Measurements from ENCODE around the gene NBAS.
"Not testable (repeated sequence)": the region's sequence is repeated elsewhere in the genome, so short reads cannot be mapped to it uniquely, and the experiment has no call there.

Gene NBAS

DNA sequence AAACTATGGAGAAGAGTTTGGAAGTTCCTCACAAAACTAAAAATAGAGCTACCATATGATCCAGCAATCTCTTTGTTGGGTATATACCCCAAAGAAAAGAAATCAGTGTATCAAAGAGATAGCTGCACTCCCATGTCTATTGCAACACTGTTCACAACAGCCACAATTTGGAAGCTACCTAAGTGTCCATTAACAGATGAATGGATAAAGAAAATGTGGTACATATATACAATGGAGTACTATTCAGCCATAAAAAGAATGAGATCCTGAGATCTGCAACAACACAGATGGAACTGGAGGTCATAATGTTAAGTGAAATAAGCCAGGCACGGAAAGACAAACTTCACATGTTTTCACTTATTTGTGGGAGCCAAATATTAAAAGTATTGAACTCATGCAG lies 350.6 kb downstream of the NBAS start:
- H3K4me2 ChIP-seq (ENCODE audit: low read length, poor library complexity, severe bottlenecking); H3K4me1 ChIP-seq (ENCODE audit: control insufficient read depth, insufficient read depth, low read depth, low read length); H2BK5ac ChIP-seq (ENCODE audit: low read depth, low read length, poor library complexity, severe bottlenecking); DNase-seq; H3K9me3 ChIP-seq (ENCODE audit: control insufficient read depth, low read length); H3K4me3 ChIP-seq (ENCODE audit: insufficient read depth in 1 of 2, low read depth in 1 of 2, low read length in 2 of 2); H3K27ac ChIP-seq (ENCODE audit: low read length, poor library complexity, severe bottlenecking); H2AFZ ChIP-seq (ENCODE audit: low read depth, low read length); H3K79me1 ChIP-seq (replicated peaks; ENCODE audit: low read length, poor library complexity, severe bottlenecking); H3K18ac ChIP-seq (ENCODE audit: low read depth in 1 of 2, low read length in 2 of 2); H3K27me3 ChIP-seq (ENCODE audit: control insufficient read depth in 1 of 2, insufficient read depth in 1 of 2, low read length in 2 of 2); H4K91ac ChIP-seq (ENCODE audit: low read length); H2BK120ac ChIP-seq (ENCODE audit: low read depth, low read length); H2BK12ac ChIP-seq (ENCODE audit: low read length in 2 of 2); H3K14ac ChIP-seq (ENCODE audit: low read length in 2 of 2); H2AK5ac ChIP-seq (ENCODE audit: low read length, severe bottlenecking); H2BK15ac ChIP-seq (ENCODE audit: low read depth, poor library complexity, severe bottlenecking); H3K23ac ChIP-seq (ENCODE audit: low read length in 2 of 2); H3K4ac ChIP-seq (ENCODE audit: low read depth in 1 of 2, low read length in 2 of 2); H4K8ac ChIP-seq (ENCODE audit: low read length); H3K9ac ChIP-seq (ENCODE audit: low read length): not testable (repeated sequence)
- WGBS: 95% methylated on average over 1 of the region's 1 CpG
- peaks cover 13 to 41% of the 10 kb centered on the region in 2 experiments for H3K36me3 ChIP-seq (ENCODE audit: control insufficient read depth in 1 of 2, insufficient read depth in 2 of 2, low read depth in 1 of 2, low read length in 2 of 2)

DNA sequence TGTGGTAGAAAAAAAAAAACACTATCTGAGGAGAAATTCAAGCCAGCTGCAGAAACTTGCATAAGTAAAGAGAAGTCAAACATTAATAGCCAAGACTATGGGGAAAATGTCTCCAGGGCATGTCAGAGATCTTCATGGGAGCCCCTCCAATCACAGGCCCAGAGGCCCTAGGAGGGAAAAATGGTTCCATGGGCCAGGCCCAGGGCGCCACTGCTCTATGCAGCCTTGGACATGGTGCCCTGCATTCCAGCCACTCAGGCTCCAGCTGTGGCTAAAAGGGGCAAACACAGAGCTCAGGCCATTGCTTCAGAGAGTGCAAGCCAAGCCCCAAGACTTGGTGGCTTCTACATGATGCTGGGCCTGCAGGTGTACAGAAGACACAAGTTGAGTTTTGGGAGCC lies 354.7 kb downstream of the NBAS start:
- Histone ChIP-seq H2BK5ac (ENCODE audit: low read depth, low read length, poor library complexity, severe bottlenecking) (no peak overlapping the region), H3K4ac (ENCODE audit: low read depth in 1 of 2, low read length in 2 of 2) (no peak overlapping the region), H3K14ac (ENCODE audit: low read length in 2 of 2) (no peak overlapping the region), H2BK120ac (ENCODE audit: low read depth, low read length) (no peak overlapping the region), H3K4me1 (ENCODE audit: control insufficient read depth, insufficient read depth, low read depth, low read length) (peaks cover 4% of the 10 kb centered on the region), H3K36me3 (ENCODE audit: control insufficient read depth in 1 of 2, insufficient read depth in 2 of 2, low read depth in 1 of 2, low read length in 2 of 2) (peaks cover 7 to 10% of the 10 kb centered on the region in 2 experiments), H2BK15ac (ENCODE audit: low read depth, poor library complexity, severe bottlenecking) (no peak overlapping the region), H3K23ac (ENCODE audit: low read length in 2 of 2) (no peak overlapping the region), H3K9ac (ENCODE audit: low read length) (no peak overlapping the region), H2AK5ac (ENCODE audit: low read length, severe bottlenecking) (no peak overlapping the region), H2BK12ac (ENCODE audit: low read length in 2 of 2) (no peak overlapping the region), H3K4me2 (ENCODE audit: low read length, poor library complexity, severe bottlenecking) (no peak overlapping the region), H4K8ac (ENCODE audit: low read length) (no peak overlapping the region), H3K27me3 (ENCODE audit: control insufficient read depth in 1 of 2, insufficient read depth in 1 of 2, low read length in 2 of 2) (no peaks in the 10 kb centered on the region), H3K18ac (ENCODE audit: low read depth in 1 of 2, low read length in 2 of 2) (no peak overlapping the region), H3K4me3 (ENCODE audit: insufficient read depth in 1 of 2, low read depth in 1 of 2, low read length in 2 of 2) (no peak overlapping the region), H3K79me1 (replicated peaks; ENCODE audit: low read length, poor library complexity, severe bottlenecking) (peaks cover 2% of the 10 kb centered on the region), H2AFZ (ENCODE audit: low read depth, low read length) (no peak overlapping the region), H3K9me3 (ENCODE audit: control insufficient read depth, low read length) (no peaks in the 10 kb centered on the region), H3K27ac (ENCODE audit: low read length, poor library complexity, severe bottlenecking) (peak overlapping the region; percentile 32), H4K91ac (ENCODE audit: low read length) (no peak overlapping the region)
- no peak for DNase-seq
- 88% methylated on average over 1 of the region's 1 CpG for WGBS

DNA sequence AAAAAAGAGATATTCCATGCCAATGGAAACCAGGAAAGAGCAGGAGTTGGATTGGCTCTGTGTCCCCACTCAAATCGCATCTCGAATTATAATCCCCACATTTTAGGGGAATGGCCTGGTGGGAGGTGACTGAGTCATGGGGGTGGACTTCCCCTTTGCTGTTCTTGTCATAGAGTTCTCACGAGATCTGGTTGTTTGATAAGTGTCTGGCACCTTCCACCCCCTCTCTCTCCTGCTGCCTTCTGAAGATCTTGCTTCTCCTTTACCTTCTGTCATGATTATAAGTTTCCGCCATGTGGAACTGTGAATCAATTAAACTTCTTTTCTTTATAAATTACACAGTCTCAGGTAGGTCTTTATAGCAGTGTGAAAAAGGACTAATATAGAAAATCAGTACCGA lies 355.6 kb downstream of the NBAS start:
- no peak for DNase-seq
- H3K18ac ChIP-seq (ENCODE audit: low read depth in 1 of 2, low read length in 2 of 2): no peak overlapping the region
- H3K9ac ChIP-seq (ENCODE audit: low read length): no peak overlapping the region
- no peak overlapping the region for H3K23ac ChIP-seq (ENCODE audit: low read length in 2 of 2)
- H3K79me1 ChIP-seq (replicated peaks; ENCODE audit: low read length, poor library complexity, severe bottlenecking): peaks cover 2% of the 10 kb centered on the region
- H4K91ac ChIP-seq (ENCODE audit: low read length): no peak overlapping the region
- H3K36me3 ChIP-seq (ENCODE audit: control insufficient read depth in 1 of 2, insufficient read depth in 2 of 2, low read depth in 1 of 2, low read length in 2 of 2): peaks cover 7% of the 10 kb centered on the region in 2 experiments
- no peak overlapping the region for H3K4ac ChIP-seq (ENCODE audit: low read depth in 1 of 2, low read length in 2 of 2)
- WGBS: 92% methylated on average over 3 of the region's 5 CpGs
- no peak overlapping the region for H4K8ac ChIP-seq (ENCODE audit: low read length)
- H2AFZ ChIP-seq (ENCODE audit: low read depth, low read length): no peak overlapping the region
- H2BK15ac ChIP-seq (ENCODE audit: low read depth, poor library complexity, severe bottlenecking): no peak overlapping the region
- H3K4me2 ChIP-seq (ENCODE audit: low read length, poor library complexity, severe bottlenecking): no peak overlapping the region
- H3K4me3 ChIP-seq (ENCODE audit: insufficient read depth in 1 of 2, low read depth in 1 of 2, low read length in 2 of 2): no peak overlapping the region
- H2BK5ac ChIP-seq (ENCODE audit: low read depth, low read length, poor library complexity, severe bottlenecking): no peak overlapping the region
- H3K14ac ChIP-seq (ENCODE audit: low read length in 2 of 2): no peak overlapping the region
- no peaks in the 10 kb centered on the region for H3K27me3 ChIP-seq (ENCODE audit: control insufficient read depth in 1 of 2, insufficient read depth in 1 of 2, low read length in 2 of 2)
- H2AK5ac ChIP-seq (ENCODE audit: low read length, severe bottlenecking): no peak overlapping the region
- H3K27ac ChIP-seq (ENCODE audit: low read length, poor library complexity, severe bottlenecking): no peak overlapping the region
- H3K9me3 ChIP-seq (ENCODE audit: control insufficient read depth, low read length): no peaks in the 10 kb centered on the region
- no peak overlapping the region for H2BK12ac ChIP-seq (ENCODE audit: low read length in 2 of 2)
- no peak overlapping the region for H2BK120ac ChIP-seq (ENCODE audit: low read depth, low read length)
- H3K4me1 ChIP-seq (ENCODE audit: control insufficient read depth, insufficient read depth, low read depth, low read length): peaks cover 4% of the 10 kb centered on the region

DNA sequence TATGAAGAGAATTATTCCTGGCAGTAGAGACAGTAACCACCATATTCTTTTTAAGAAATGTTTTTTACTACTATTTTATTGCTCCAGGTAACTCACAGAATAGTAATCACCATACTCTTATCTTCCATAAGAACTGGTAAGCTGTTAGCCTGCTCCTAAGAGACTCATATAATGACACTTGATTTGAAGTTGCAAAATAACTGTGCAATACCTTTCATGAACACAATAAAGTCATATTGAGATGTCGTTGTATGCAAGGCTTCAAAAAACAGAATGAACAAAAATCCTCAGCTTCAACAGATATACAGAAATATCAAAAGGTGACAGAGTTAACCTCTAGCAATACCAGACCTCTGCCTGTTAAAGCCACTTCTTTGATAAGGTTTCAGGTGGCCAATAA lies 360.1 kb downstream of the NBAS start:
- Histone ChIP-seq H2AFZ (ENCODE audit: low read depth, low read length) (no peak overlapping the region), H3K4me1 (ENCODE audit: control insufficient read depth, insufficient read depth, low read depth, low read length) (peaks cover 2% of the 10 kb centered on the region), H2BK5ac (ENCODE audit: low read depth, low read length, poor library complexity, severe bottlenecking) (no peak overlapping the region), H3K36me3 (ENCODE audit: control insufficient read depth in 1 of 2, insufficient read depth in 2 of 2, low read depth in 1 of 2, low read length in 2 of 2) (peaks cover 0 to 13% of the 10 kb centered on the region in 2 experiments), H2AK5ac (ENCODE audit: low read length, severe bottlenecking) (no peak overlapping the region), H2BK120ac (ENCODE audit: low read depth, low read length) (no peak overlapping the region), H3K79me1 (replicated peaks; ENCODE audit: low read length, poor library complexity, severe bottlenecking) (peaks cover 4% of the 10 kb centered on the region), H3K18ac (ENCODE audit: low read depth in 1 of 2, low read length in 2 of 2) (no peak overlapping the region), H3K9me3 (ENCODE audit: control insufficient read depth, low read length) (no peaks in the 10 kb centered on the region), H4K91ac (ENCODE audit: low read length) (no peak overlapping the region), H3K27me3 (ENCODE audit: control insufficient read depth in 1 of 2, insufficient read depth in 1 of 2, low read length in 2 of 2) (no peaks in the 10 kb centered on the region), H3K4me2 (ENCODE audit: low read length, poor library complexity, severe bottlenecking) (no peak overlapping the region), H2BK15ac (ENCODE audit: low read depth, poor library complexity, severe bottlenecking) (no peak overlapping the region), H3K4ac (ENCODE audit: low read depth in 1 of 2, low read length in 2 of 2) (no peak overlapping the region), H2BK12ac (ENCODE audit: low read length in 2 of 2) (no peak overlapping the region), H3K23ac (ENCODE audit: low read length in 2 of 2) (no peak overlapping the region), H3K14ac (ENCODE audit: low read length in 2 of 2) (no peak overlapping the region), H4K8ac (ENCODE audit: low read length) (no peak overlapping the region), H3K9ac (ENCODE audit: low read length) (no peak overlapping the region), H3K4me3 (ENCODE audit: insufficient read depth in 1 of 2, low read depth in 1 of 2, low read length in 2 of 2) (no peak overlapping the region), H3K27ac (ENCODE audit: low read length, poor library complexity, severe bottlenecking) (no peak overlapping the region)
- no peak for DNase-seq
- WGBS: 100% methylated on average over 1 of the region's 1 CpG
